H1 (cell line): Measurements from ENCODE around the gene ZMIZ1. TPM values are rescaled to one million over a fixed set of nuclear protein-coding genes. Genes with fewer than 3 reads are reported as not detected.

Source experiments
- CTCF ChIA-PET: fragments of 300-600 bp; sonication (Branson Sonifier 250); formaldehyde crosslinking; loops from one replicate; lab custom pipeline; 2021; ENCODE audit not compliant: partially characterized antibody; lab: Charles Lee
- POLR2A ChIA-PET: fragments of 300-600 bp; sonication (Branson Sonifier 250); formaldehyde crosslinking; loops from one replicate; lab custom pipeline; 2021; ENCODE audit warnings: inconsistent platforms; ENCODE audit not compliant: partially characterized antibody; lab: Charles Lee
- DNase-seq, 2 experiments: peaks; one replicate each; pipeline versions ENCODE4 v3.0.0 to v3.0.0-alpha.2; 2010 to 2022; ENCODE audit warnings: low spot score in 2 of 2, low read depth in 1 of 2, mixed read lengths in 1 of 2
- FAIRE-seq: peaks from 2 replicates; lab custom pipeline; 2011; peaks lifted over from hg19 to GRCh38; lab: Jason Lieb, UNC
- H2AFZ ChIP-seq: 2 replicates; pipeline ENCODE4 v1.8.1; 2012; ENCODE audit warnings: low read length, inconsistent platforms
- H2AK5ac ChIP-seq: 2 replicates; pipeline ENCODE4 v1.6.1; 2013; ENCODE audit warnings: low read depth, low read length
- H2BK120ac ChIP-seq: replicated peaks from 2 replicates; pipeline ENCODE3; 2013; ENCODE audit warnings: low read depth, low read length, inconsistent platforms
- H2BK12ac ChIP-seq: 2 replicates; pipeline ENCODE4 v1.6.1; 2013; ENCODE audit warnings: low read depth, low read length
- H2BK15ac ChIP-seq: 2 replicates; pipeline ENCODE4 v1.6.1; 2013; ENCODE audit warnings: low read length
- H2BK20ac ChIP-seq: 2 replicates; pipeline ENCODE4 v1.6.1; 2013; ENCODE audit warnings: low read length
- H2BK5ac ChIP-seq: 2 replicates; pipeline ENCODE4 v1.6.1; 2013; ENCODE audit warnings: low read depth, low read length
- H3K14ac ChIP-seq: 2 replicates; pipeline ENCODE4 v1.6.1; 2013; ENCODE audit warnings: inconsistent platforms; ENCODE audit not compliant: insufficient read length
- H3K18ac ChIP-seq: 2 replicates; pipeline ENCODE4 v1.6.1; 2013; ENCODE audit warnings: low read length; ENCODE audit errors: extremely low read depth
- H3K23ac ChIP-seq: 2 replicates; pipeline ENCODE4 v1.6.1; 2013; ENCODE audit warnings: inconsistent platforms; ENCODE audit not compliant: insufficient read length
- H3K23me2 ChIP-seq: 2 replicates; pipeline ENCODE4 v1.6.1; 2013; ENCODE audit warnings: low read depth, low read length
- H3K27ac ChIP-seq: 2 replicates; pipeline ENCODE4 v1.6.1; 2011; ENCODE audit warnings: low read depth, low read length, inconsistent platforms
- H3K27me3 ChIP-seq, 4 experiments: replicated peaks in 1 of 4; 1 replicate in 1 of 4; 2 replicates in 3 of 4; pipeline versions ENCODE4 v1.6.1 to v1.8.1; 2011 to 2013; ENCODE audit warnings: low read length in 3 of 4, mild to moderate bottlenecking in 3 of 4, inconsistent platforms in 2 of 4, mixed read lengths in 2 of 4, moderate library complexity in 1 of 4; ENCODE audit not compliant: control insufficient read depth in 3 of 4, insufficient read depth in 3 of 4; ENCODE audit errors: extremely low read depth in 1 of 4
- H3K36me3 ChIP-seq, 4 experiments: 2 replicates each; pipeline versions ENCODE4 v1.6.1 to v1.8.1; 2011 to 2013; ENCODE audit warnings: mild to moderate bottlenecking in 4 of 4, low read length in 3 of 4, moderate library complexity in 2 of 4, control low read depth in 1 of 4, inconsistent platforms in 1 of 4; ENCODE audit not compliant: insufficient read depth in 4 of 4, control insufficient read depth in 2 of 4
- H3K4ac ChIP-seq: replicated peaks from 2 replicates; pipeline ENCODE3; 2013; ENCODE audit warnings: low read length, low read depth, mixed read lengths, inconsistent platforms; ENCODE audit not compliant: insufficient read length
- H3K4me1 ChIP-seq, 4 experiments: replicated peaks in 1 of 4; 1 replicate in 1 of 4; 2 replicates in 3 of 4; pipeline versions ENCODE4 v1.6.1 to v1.8.1; 2011 to 2013; ENCODE audit warnings: low read length in 3 of 4, inconsistent platforms in 2 of 4, mixed read lengths in 1 of 4; ENCODE audit not compliant: insufficient read depth in 4 of 4, control insufficient read depth in 3 of 4
- H3K4me2 ChIP-seq, 2 experiments: 2 replicates each; pipeline versions ENCODE4 v1.6.1 to v1.8.1; 2011 to 2013; ENCODE audit warnings: low read depth in 2 of 2, low read length in 2 of 2, control low read depth in 1 of 2, inconsistent platforms in 1 of 2, mild to moderate bottlenecking in 1 of 2; ENCODE audit not compliant: insufficient read depth in 1 of 2
- H3K4me3 ChIP-seq, 4 experiments: fragments of 200-600, 300-600 bp in 1 of 4; sonication (generic), shearing (Covaris generic), sonication (Bioruptor Twin) in 1 of 4; 2 replicates each; pipeline versions ENCODE4 v1.5.1 to v1.8.1; 2011 to 2016; ENCODE audit warnings: low read length in 4 of 4, low read depth in 3 of 4, control low read depth in 2 of 4, inconsistent platforms in 2 of 4, mild to moderate bottlenecking in 2 of 4, mixed read lengths in 1 of 4, moderate library complexity in 1 of 4; ENCODE audit not compliant: insufficient read depth in 2 of 4; ENCODE audit errors: extremely low read depth in 1 of 4
- H3K56ac ChIP-seq: replicated peaks from 2 replicates; pipeline ENCODE3; 2013; ENCODE audit warnings: low read depth, mild to moderate bottlenecking, mixed read lengths, low read length, inconsistent platforms; ENCODE audit not compliant: insufficient read length
- H3K79me1 ChIP-seq: 2 replicates; pipeline ENCODE4 v1.6.1; 2013; ENCODE audit warnings: low read depth, low read length, control low read depth
- H3K79me2 ChIP-seq, 2 experiments: 2 replicates each; pipeline versions ENCODE4 v1.6.1 to v1.8.1; 2012 to 2013; ENCODE audit warnings: low read length in 2 of 2, mild to moderate bottlenecking in 2 of 2, inconsistent platforms in 1 of 2; ENCODE audit not compliant: insufficient read depth in 2 of 2, control insufficient read depth in 1 of 2
- H3K9ac ChIP-seq, 4 experiments: replicated peaks in 1 of 4; 1 replicate in 1 of 4; 2 replicates in 3 of 4; pipeline versions ENCODE4 v1.6.1 to v1.8.1; 2011 to 2013; ENCODE audit warnings: low read depth in 3 of 4, low read length in 3 of 4, control low read depth in 2 of 4, mild to moderate bottlenecking in 2 of 4, moderate library complexity in 2 of 4, inconsistent platforms in 1 of 4; ENCODE audit errors: extremely low read depth in 1 of 4
- H3K9me3 ChIP-seq, 2 experiments: 2 replicates each; pipeline versions ENCODE4 v1.6.1 to v1.8.1; 2012 to 2013; ENCODE audit warnings: mild to moderate bottlenecking in 2 of 2, moderate library complexity in 2 of 2, control low read depth in 1 of 2, inconsistent platforms in 1 of 2, low read depth in 1 of 2, low read length in 1 of 2, mixed read lengths in 1 of 2; ENCODE audit not compliant: insufficient read depth in 2 of 2
- H4K20me1 ChIP-seq, 2 experiments: replicated peaks in 1 of 2; 2 replicates each; pipeline versions ENCODE3 to v1.8.1; 2011 to 2013; ENCODE audit warnings: inconsistent platforms in 2 of 2, low read length in 2 of 2, mild to moderate bottlenecking in 1 of 2; ENCODE audit not compliant: insufficient read depth in 2 of 2, control insufficient read depth in 1 of 2
- H4K5ac ChIP-seq: 2 replicates; pipeline ENCODE4 v1.6.1; 2013; ENCODE audit warnings: low read length, low read depth, mixed read lengths, inconsistent platforms; ENCODE audit not compliant: insufficient read length
- H4K8ac ChIP-seq: 2 replicates; pipeline ENCODE4 v1.8.0; 2013; ENCODE audit warnings: mild to moderate bottlenecking, moderate library complexity, low read length, inconsistent platforms; ENCODE audit not compliant: insufficient read depth; ENCODE audit errors: extremely low read depth
- H4K91ac ChIP-seq: replicated peaks from 2 replicates; pipeline ENCODE3; 2013; ENCODE audit warnings: low read length, mixed read lengths, inconsistent platforms; ENCODE audit not compliant: insufficient read length
- BRCA1 ChIP-seq: IDR thresholded peaks from 2 replicates; pipeline ENCODE4 v1.6.1; 2012; ENCODE audit warnings: low read depth, low read length, improper control_type of control experiment
- CEBPB ChIP-seq: IDR thresholded peaks from 2 replicates; pipeline ENCODE4 v1.6.1; 2012; ENCODE audit warnings: low read depth, low read length
- CHD2 ChIP-seq: IDR thresholded peaks from 2 replicates; pipeline ENCODE4 v1.6.1; 2012; ENCODE audit warnings: low read length, improper control_type of control experiment
- FOSL1 ChIP-seq: IDR thresholded peaks from 2 replicates; pipeline ENCODE4 v1.6.1; 2011; ENCODE audit warnings: mild to moderate bottlenecking, low read depth, low read length, moderate library complexity; ENCODE audit not compliant: insufficient read depth
- NRF1 ChIP-seq: IDR thresholded peaks from 2 replicates; pipeline ENCODE4 v1.6.1; 2011; ENCODE audit warnings: mild to moderate bottlenecking, low read depth, low read length, improper control_type of control experiment
- SIRT6 ChIP-seq: IDR thresholded peaks from one replicate; pipeline ENCODE4 v1.7.1; 2012; ENCODE audit warnings: low read length, inconsistent platforms
- SP1 ChIP-seq: IDR thresholded peaks from 2 replicates; pipeline ENCODE4 v1.6.1; 2011; ENCODE audit warnings: low read depth, low read length
- SUZ12 ChIP-seq: fragments of 200-600 bp; sonication (generic); IDR thresholded peaks from 2 replicates; pipeline ENCODE4 v1.6.1; 2012; ENCODE audit warnings: mild to moderate bottlenecking, inconsistent platforms, low read length, moderate library complexity, mixed read lengths
- YY1 ChIP-seq: IDR thresholded peaks from 2 replicates; pipeline ENCODE4 v1.6.1; 2011; ENCODE audit warnings: low read depth, mild to moderate bottlenecking, low read length
- WGBS, 2 experiments: shearing (Covaris generic) in 1 of 2; methylation state at CpG; one replicate each; pipeline versions ENCODE4 v1.1.6 to v1.1.7; 2013 to 2015; ENCODE audit warnings: low lambda C conversion rate in 2 of 2, mixed read lengths in 2 of 2, inconsistent platforms in 1 of 2, low coverage in 1 of 2, missing lambda C conversion rate in 1 of 2; ENCODE audit not compliant: insufficient replicate concordance in 2 of 2, insufficient coverage in 1 of 2, insufficient read length in 1 of 2; ENCODE audit errors: extremely low coverage in 1 of 2, missing lambda C conversion rate in 1 of 2; 5-methylcytosine and 5-hydroxymethylcytosine counted together
- polyA plus RNA-seq, 7 experiments: library from polyadenylated mRNA; depleted of rRNA in 3 of 7; stranded (reverse) in 5 of 7; unstranded in 2 of 7; fragments of >200 nt in 5 of 7; fragments of 200-250 nt in 2 of 7; gene quantifications; 1 replicate in 5 of 7; 2 replicates in 1 of 7; 4 replicates in 1 of 7; pipeline versions ENCODE4 v1.2.1 to v1.2.3, GENCODE V29; 2011 to 2013; ENCODE audit warnings: missing spikeins in 2 of 7, mixed read lengths in 2 of 7
- total RNA-seq: library from RNA; stranded (reverse); fragmentation: NEBNext Ultra II Directional; extraction: Animal tissue kit (Norgen Biotek cat#: 25700); gene quantifications from 2 replicates; pipeline ENCODE4 v1.2.1, GENCODE V29; 2021
- TF ChIP-seq, protein P1 (sequence below): IDR thresholded peaks from 2 replicates; pipeline ENCODE4 v1.6.1; 2012; ENCODE audit warnings: inconsistent platforms

The ZMIZ1 gene
- total and polyA plus RNA-seq, 2 of the 8 experiments (the other 6 are each of a cell fraction or from before 2014, with no cell fraction given), result 8.1 to 28.0 TPM

DNA sequence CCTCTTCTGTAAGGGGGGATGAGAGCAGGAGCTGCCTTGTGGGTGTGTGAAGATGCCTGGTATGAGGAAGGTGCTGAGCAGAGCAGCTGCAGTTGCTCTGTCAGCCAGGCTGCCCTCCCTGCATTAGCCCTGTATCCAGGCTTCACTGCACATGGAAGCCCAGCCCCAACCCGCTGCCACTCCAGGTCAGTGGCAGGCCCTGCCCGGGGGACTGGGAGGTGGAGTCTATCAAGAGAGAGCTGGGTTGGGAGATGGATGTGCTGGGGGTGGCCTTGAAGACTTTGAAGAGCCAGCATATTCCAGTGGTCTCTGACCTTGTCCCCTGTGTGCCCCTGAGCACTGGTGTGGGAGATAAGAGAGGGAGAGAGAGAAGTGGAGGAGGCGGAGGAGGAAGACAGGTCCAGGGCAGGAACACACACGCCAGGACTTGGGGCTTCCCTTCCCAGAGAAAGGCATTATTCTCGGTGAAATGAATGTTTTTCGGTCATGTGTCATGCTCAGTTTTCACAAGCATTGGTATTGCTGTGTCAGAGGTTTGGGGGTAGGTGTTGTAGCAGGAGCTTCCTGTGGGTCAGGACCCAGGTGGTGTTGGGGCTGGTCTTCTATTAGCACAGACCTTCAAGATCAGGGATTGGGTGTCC, 281.1 kb downstream of the ZMIZ1 start:
- Histone ChIP-seq H3K4me2 (no peak overlapping the region), H2AK5ac (no peak overlapping the region), H3K9me3 (no peaks in the 10 kb centered on the region), H3K56ac (no peak overlapping the region), H3K23me2 (peaks cover 8% of the 10 kb centered on the region; the same call in 1 of the 2 replicates), H3K27ac (no peak overlapping the region), H4K5ac (no peak overlapping the region), H3K79me2 (peaks cover 0 to 11% of the 10 kb centered on the region in 2 experiments; a peak in 1 of 4 replicates), H2BK15ac (no peak overlapping the region), H3K27me3 (no peaks in the 10 kb centered on the region), H4K91ac (no peak overlapping the region), H3K4me1 (peaks cover 0 to 13% (median 6%) of the 10 kb centered on the region in 4 experiments; a peak in 6 of 7 replicates), H3K4ac (no peak overlapping the region), H3K18ac (no peak overlapping the region), H2BK12ac (no peak overlapping the region), H4K8ac (no peak overlapping the region), H2BK120ac (no peak overlapping the region), H2BK5ac (no peak overlapping the region), H3K4me3 (no peak overlapping the region), H3K14ac (no peak overlapping the region), H3K23ac (no peak overlapping the region), H3K36me3 (peaks cover 26 to 55% (median 43%) of the 10 kb centered on the region in 4 experiments), H3K79me1 (peaks cover 15% of the 10 kb centered on the region; the same call in 1 of the 2 replicates), H2BK20ac (no peak overlapping the region), H2AFZ (no peak overlapping the region), H4K20me1 (peaks cover 12 to 19% of the 10 kb centered on the region in 2 experiments), H3K9ac (no peak overlapping the region)
- TF ChIP-seq YY1, result no peak
- TF ChIP-seq NRF1, result no peak
- no peak for TF ChIP-seq SP1
- TF ChIP-seq CEBPB, result no peak
- no peak for TF ChIP-seq FOSL1
- TF ChIP-seq SUZ12, result no peak
- TF ChIP-seq BRCA1, result no peak
- TF ChIP-seq, protein P1, sequence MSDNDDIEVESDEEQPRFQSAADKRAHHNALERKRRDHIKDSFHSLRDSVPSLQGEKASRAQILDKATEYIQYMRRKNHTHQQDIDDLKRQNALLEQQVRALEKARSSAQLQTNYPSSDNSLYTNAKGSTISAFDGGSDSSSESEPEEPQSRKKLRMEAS, result no peak
- no peak for TF ChIP-seq SIRT6
- TF ChIP-seq CHD2, result no peak
- WGBS, 2 experiments, result 90% methylated on average over 6 of the region's 6 CpGs; no CpG with 5 or more reads in 1 of the 2 experiments
- DNase-seq (no peak), FAIRE-seq (no peak)
- CTCF ChIA-PET, result interaction anchor here (1.2 to 5.2 kb wide), 2 partner anchors 51 to 138 kb away, joined by 3 to 18 read pairs; no protein-coding TSS in a partner anchor
- POLR2A ChIA-PET, result no interaction called here
